HepG2 (cell line): ENCODE results near the gene CADPS. TPM values are rescaled to one million over a fixed set of nuclear protein-coding genes. Genes with fewer than 3 reads are reported as not detected.

Experiments used
- DR1 ChIP-seq: sonication (generic); formaldehyde crosslinking; IDR thresholded peaks from 2 replicates; pipeline ENCODE4 v1.8.0; 2021; ENCODE audit warnings: mild to moderate bottlenecking, missing genetic modification reagents, inconsistent platforms
- ETS1 ChIP-seq: sonication (generic); formaldehyde crosslinking; IDR thresholded peaks from 2 replicates; pipeline ENCODE4 v1.4.0; 2020; ENCODE audit warnings: missing genetic modification reagents
- HMGXB4 ChIP-seq, 2 experiments: sonication (generic) in 1 of 2; formaldehyde crosslinking in 1 of 2; IDR thresholded peaks; 2 replicates each; pipeline versions ENCODE4 v1.4.0 to v1.6.1; 2018 to 2020; ENCODE audit warnings: missing genetic modification reagents in 2 of 2, borderline replicate concordance in 1 of 2, low read depth in 1 of 2, mild to moderate bottlenecking in 1 of 2, missing biosample characterization in 1 of 2
- NFAT5 ChIP-seq: sonication (generic); formaldehyde crosslinking; IDR thresholded peaks from 2 replicates; pipeline ENCODE4 v1.4.0; 2020; ENCODE audit warnings: missing genetic modification reagents
- NFIB ChIP-seq: sonication (generic); formaldehyde crosslinking; IDR thresholded peaks from 2 replicates; pipeline ENCODE4 v1.9.0; 2021; ENCODE audit warnings: missing genetic modification reagents, mild to moderate bottlenecking, borderline replicate concordance
- NFYC ChIP-seq: IDR thresholded peaks from 2 replicates; pipeline ENCODE4 v1.6.1; 2016; ENCODE audit warnings: missing genetic modification reagents, missing compliant biosample characterization
- SRF ChIP-seq: IDR thresholded peaks from 2 replicates; pipeline ENCODE4 v1.6.1; 2011; ENCODE audit warnings: mild to moderate bottlenecking, low read depth, low read length, moderate library complexity
- ZBTB43 ChIP-seq: sonication (generic); formaldehyde crosslinking; conservative IDR thresholded peaks from 2 replicates; pipeline ENCODE4 v1.4.0; 2020; ENCODE audit warnings: missing genetic modification reagents
- ZNF263 ChIP-seq: sonication (generic); formaldehyde crosslinking; IDR thresholded peaks from 2 replicates; pipeline ENCODE4 v1.4.0; 2020; ENCODE audit warnings: missing genetic modification reagents
- ZNF564 ChIP-seq: sonication (generic); formaldehyde crosslinking; IDR thresholded peaks from 2 replicates; pipeline ENCODE4 v1.8.1; 2023; ENCODE audit warnings: mild to moderate bottlenecking, missing genetic modification reagents
- ZNF619 ChIP-seq: sonication (generic); formaldehyde crosslinking; IDR thresholded peaks from 2 replicates; pipeline ENCODE4 v1.4.0; 2020; ENCODE audit warnings: mild to moderate bottlenecking, missing genetic modification reagents
- ZNF710 ChIP-seq: sonication (generic); formaldehyde crosslinking; IDR thresholded peaks from 2 replicates; pipeline ENCODE4 v1.5.0; 2020; ENCODE audit warnings: mild to moderate bottlenecking, missing genetic modification reagents, borderline replicate concordance
- ZNF747 ChIP-seq: sonication (generic); formaldehyde crosslinking; IDR thresholded peaks from 2 replicates; pipeline ENCODE4 v1.8.1; 2023; ENCODE audit warnings: missing genetic modification reagents, mild to moderate bottlenecking, borderline replicate concordance
- ZSCAN31 ChIP-seq: sonication (generic); formaldehyde crosslinking; IDR thresholded peaks from 2 replicates; pipeline ENCODE4 v1.5.0; 2020; ENCODE audit warnings: low read depth, mild to moderate bottlenecking, missing genetic modification reagents
- polyA plus RNA-seq, 8 experiments: library from polyadenylated mRNA; depleted of rRNA in 3 of 8; stranded (reverse) in 7 of 8; unstranded in 1 of 8; fragments of >200 nt; fragmentation: Illumina TruSeq in 4 of 8; extraction: Trizol in 4 of 8; gene quantifications; 2 replicates each; pipeline versions ENCODE4 v1.2.1 to v1.2.3, GENCODE V29; 2011 to 2016; ENCODE audit warnings: low read depth in 4 of 8, missing spikeins in 1 of 8, mixed read lengths in 1 of 8; ENCODE audit not compliant: insufficient read depth in 1 of 8
- total RNA-seq, 5 experiments: library from RNA; depleted of rRNA; stranded (reverse); fragments of >200 nt; fragmentation: Illumina TruSeq; extraction: Trizol; gene quantifications; 2 replicates each; pipeline ENCODE4 v1.2.3, GENCODE V29; 2016; ENCODE audit warnings: low read depth in 1 of 5

Gene CADPS
- total and polyA plus RNA-seq, 2 of the 13 experiments (the other 11 are each of a cell fraction or from before 2014, with no cell fraction given) = not detected

- no peak for TF ChIP-seq ZNF710 (CRISPR knock-in tag)
- TF ChIP-seq NFYC = no peak
- no peak for TF ChIP-seq DR1 (CRISPR knock-in tag)
- TF ChIP-seq NFAT5 = 0 out of 2 replicates have a peak, but pooled peaks have one; percentile 31
- TF ChIP-seq ETS1 = no peak
- no peak for TF ChIP-seq ZNF747
- TF ChIP-seq ZSCAN31 (CRISPR knock-in tag) = no peak
- TF ChIP-seq SRF = no peak
- TF ChIP-seq NFIB (CRISPR knock-in tag) = no peak
- no peak for TF ChIP-seq ZNF619 (CRISPR knock-in tag)
- TF ChIP-seq ZNF263 (CRISPR knock-in tag) = peak; percentile 48; the same call in 1 of the 2 replicates
- TF ChIP-seq HMGXB4 (CRISPR knock-in tag; IDR thresholded peaks at IDR 0.05; ENCODE audit: borderline replicate concordance in 1 of 2, low read depth in 1 of 2) = no peak
- TF ChIP-seq ZBTB43 (CRISPR knock-in tag) = 0 out of 2 replicates have a peak, but pooled peaks have one; percentile 29
- TF ChIP-seq ZNF564 (CRISPR knock-in tag) = no peak
Observed at GRCh38 chr3:62876064-62876463, 848 bp upstream of the CADPS start (continued).
